Bone marrow (tissue), 2 donors: Measurements from ENCODE around the gene LY6G6D.

Experiments used
- DNase-seq, 2 donors: peaks; one replicate each; lab custom pipeline; 2025; lab: John Stamatoyannopoulos, UW

LY6G6D gene

GRCh38 chr6:31720196-31720770 lies 5.1 kb downstream of the LY6G6D start:
- no peak for DNase-seq

- DNase-seq, result no peak
Observed at GRCh38 chr6:31721351-31722020, 6.3 kb downstream of the LY6G6D start, which contains the start of gene LY6G6C. Gene LY6G6C (minus strand): TSS chr6:31721746. CDS start chr6:31721679, 67 bp downstream.

- no peak for DNase-seq
Observed at GRCh38 chr6:31722173-31722572, 7.0 kb downstream of the LY6G6D start.

GRCh38 chr6:31723245-31723979 lies 8.3 kb downstream of the LY6G6D start, which contains the start of gene MPIG6B:
Gene MPIG6B (plus strand): TSS chr6:31723373. CDS start chr6:31723384, 11 bp downstream.
- DNase-seq, result peak in 1 of 2 donors; percentile 19

GRCh38 chr6:31723980-31724691 lies 9.0 kb downstream of the LY6G6D start:
- DNase-seq, result no peak

GRCh38 chr6:31725502-31726350 lies 10.6 kb downstream of the LY6G6D start:
- DNase-seq, result peak in 1 of 2 donors; percentile 79

- peak in 1 of 2 donors; percentile 45 for DNase-seq
Observed at GRCh38 chr6:31727034-31727716, 12.0 kb downstream of the LY6G6D start.

GRCh38 chr6:31727717-31728671 lies 12.8 kb downstream of the LY6G6D start:
- DNase-seq, result peak in 1 of 2 donors; percentile 87

- no peak for DNase-seq
Observed at GRCh38 chr6:31728767-31729514, 13.8 kb downstream of the LY6G6D start, which contains the start of gene DDAH2. Gene DDAH2 (minus strand): TSS chr6:31729299. CDS start chr6:31729161, 138 bp downstream.

GRCh38 chr6:31729515-31729978 lies 14.4 kb downstream of the LY6G6D start:
- DNase-seq, result peak; percentile 52 to 95

- peak; percentile 57 to 85 for DNase-seq
Observed at GRCh38 chr6:31729979-31730630, 15.0 kb downstream of the LY6G6D start.

GRCh38 chr6:31730631-31731086 lies 15.5 kb downstream of the LY6G6D start:
- no peak for DNase-seq

GRCh38 chr6:31732029-31732428 lies 16.9 kb downstream of the LY6G6D start:
- no peak for DNase-seq

GRCh38 chr6:31733734-31734133 lies 18.6 kb downstream of the LY6G6D start:
- DNase-seq, result no peak

- no peak for DNase-seq
Observed at GRCh38 chr6:31734247-31734820, 19.2 kb downstream of the LY6G6D start.

- peak; percentile 49 to 85 for DNase-seq
Observed at GRCh38 chr6:31734821-31735406, 19.8 kb downstream of the LY6G6D start.
